GM21723 (cell line): ENCODE results near the gene ITPRIP.

ENCODE experiments used
- ATAC-seq: cut with Tn5 transposase; IDR thresholded peaks from one replicate; pipeline ENCODE4 v1.9.1; 2021; ENCODE audit warnings: mild to moderate bottlenecking, moderate library complexity; ENCODE audit not compliant: unreplicated experiment

Gene ITPRIP

DNA sequence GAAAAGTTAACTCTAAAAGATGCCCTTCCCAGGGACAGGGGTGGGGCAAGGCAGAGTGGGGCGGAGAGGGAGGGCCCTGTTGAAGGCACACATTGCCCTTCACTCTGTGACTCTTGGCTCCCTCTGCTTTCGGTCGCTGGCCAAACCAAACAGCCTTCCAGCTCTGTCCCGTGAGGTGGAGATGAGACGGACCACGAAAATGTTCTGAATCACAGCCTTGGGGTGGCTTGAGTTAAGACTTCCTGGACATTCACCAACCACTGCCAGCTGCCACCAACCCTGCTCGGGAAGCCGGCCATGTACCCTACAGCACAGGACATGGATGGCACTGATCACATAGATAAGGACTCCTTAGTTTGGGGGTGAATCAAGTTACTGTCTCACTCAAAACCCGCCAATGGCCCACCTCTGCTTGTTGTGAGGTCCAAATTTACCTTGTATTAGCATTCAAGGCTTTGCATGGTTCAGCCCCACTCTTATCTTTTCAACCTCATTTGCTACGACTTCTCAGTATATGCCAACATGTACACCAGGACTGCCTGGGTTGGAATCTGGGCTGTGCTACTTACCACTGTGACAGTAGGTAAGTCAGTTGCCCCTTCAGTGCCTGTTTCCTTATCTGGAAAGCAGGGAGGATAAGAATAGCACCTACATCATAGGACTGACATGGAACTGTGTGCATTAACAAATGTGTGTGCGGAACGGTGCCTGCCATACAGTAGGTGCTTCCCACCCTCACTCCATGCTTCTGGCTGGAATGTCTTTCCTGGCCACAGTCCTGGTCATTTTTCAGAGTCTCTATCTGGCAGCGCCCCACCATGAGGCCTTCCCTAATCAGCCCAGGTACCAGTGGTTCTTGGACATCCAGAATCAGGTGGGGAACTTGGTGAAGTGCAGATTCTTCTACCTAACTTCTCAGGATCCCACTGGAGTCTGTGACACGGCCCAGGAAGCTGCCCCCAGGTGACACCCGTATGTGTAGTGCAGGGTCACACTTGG lies 28.0 kb downstream of the ITPRIP start:
- no peak for ATAC-seq

DNA sequence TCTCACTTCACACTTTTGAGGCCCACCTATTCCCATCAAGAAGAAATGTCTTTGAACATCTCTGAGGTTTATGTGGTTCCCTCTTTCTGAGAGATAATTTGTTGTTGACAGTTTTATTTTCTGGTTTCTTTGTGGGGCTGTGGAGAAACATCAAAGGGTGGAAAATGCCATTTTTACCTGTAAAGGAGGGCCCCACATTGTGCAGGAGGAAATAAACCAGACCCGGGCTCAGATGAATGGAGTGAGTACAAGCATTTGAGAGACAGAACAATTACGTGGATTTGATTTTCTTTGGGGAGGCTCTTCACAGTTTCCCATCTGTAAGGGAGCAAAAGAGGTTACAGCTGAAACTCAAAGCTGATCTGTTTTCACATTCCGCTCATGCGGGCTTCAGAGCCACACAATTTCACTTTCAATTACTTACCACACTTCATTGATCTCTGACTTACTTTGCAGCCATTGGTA lies 29.8 kb downstream of the ITPRIP start:
- ATAC-seq, result peak; percentile 82

DNA sequence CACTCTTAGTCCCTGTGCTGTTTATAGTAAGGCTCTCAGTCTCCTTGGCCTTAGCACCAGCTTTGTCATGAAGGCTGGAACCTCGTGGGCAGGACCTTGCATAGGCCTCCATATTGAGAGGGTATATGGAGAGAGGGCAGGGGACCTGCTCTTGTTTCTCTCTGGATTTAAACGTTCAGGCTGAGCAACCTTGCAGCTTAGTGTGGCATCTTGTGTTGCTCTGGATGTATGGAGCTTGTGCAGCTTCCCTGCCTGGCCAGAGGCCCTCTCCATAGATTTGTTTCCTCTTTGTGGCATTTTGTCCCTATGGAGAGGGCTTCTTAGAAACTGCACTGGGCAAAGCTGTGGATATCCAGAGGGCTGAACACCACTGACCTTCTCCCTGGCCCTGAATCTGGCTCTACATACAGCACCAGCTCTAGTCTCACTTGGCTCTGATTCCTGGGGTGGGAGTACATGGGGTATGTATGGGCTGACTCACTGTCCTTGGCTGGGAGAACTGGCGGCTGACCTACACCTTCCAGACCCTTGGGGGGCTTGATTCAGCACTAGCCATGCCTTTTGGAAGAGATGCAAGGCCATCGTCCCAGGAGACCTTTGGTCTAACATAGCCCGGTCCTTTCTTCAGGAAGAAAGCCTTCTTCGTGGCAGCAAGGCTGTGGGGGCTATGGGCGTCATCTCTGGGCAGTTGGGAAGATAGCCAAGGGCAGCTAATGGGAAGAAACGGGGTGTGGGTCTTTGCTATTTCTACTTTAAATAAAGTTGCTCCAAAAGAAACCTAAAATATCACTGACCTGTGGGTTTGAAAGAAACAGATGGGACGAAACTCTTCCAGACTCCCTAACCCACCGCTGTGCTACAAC lies 30.5 kb downstream of the ITPRIP start:
- ATAC-seq, result no peak

DNA sequence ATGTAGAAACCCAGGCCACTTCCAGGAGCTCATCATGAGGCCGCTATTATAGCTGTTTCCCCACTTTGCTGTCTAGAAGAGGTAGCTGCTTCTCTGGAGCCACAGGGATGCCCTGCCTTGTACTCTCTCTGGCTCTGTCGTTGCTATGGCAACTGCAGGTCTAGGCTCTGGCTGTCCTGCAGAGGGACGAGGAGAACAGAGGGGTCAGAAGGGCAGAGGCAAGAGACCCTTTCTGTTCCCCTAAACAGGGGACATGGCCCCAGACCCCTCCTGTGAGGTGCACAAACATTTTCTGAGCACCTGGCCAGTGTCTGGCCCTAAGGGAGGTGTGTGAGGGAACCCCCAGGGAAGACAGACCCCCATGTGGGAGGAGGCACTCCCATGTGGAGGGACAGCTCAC lies 31.4 kb downstream of the ITPRIP start:
- ATAC-seq, result no peak

DNA sequence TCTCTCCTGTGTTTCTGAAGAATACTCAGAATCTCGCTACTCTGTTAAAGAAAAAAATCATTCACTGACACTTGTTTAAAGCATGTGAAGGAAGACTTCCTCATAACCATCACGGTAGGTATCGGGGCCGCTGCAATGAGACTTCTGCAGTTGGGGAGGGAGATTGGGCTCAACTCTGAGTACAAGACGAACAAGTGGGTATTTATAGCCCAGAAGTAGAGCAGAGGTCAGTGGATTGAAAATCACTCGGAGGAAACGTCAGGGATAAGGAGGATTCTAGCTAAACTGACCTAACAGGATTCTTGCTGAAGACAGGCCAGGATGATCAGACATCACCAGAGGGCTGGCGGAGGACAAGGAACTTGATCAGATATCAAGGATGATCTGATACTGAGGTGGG lies 33.3 kb downstream of the ITPRIP start:
- ATAC-seq, result no peak

DNA sequence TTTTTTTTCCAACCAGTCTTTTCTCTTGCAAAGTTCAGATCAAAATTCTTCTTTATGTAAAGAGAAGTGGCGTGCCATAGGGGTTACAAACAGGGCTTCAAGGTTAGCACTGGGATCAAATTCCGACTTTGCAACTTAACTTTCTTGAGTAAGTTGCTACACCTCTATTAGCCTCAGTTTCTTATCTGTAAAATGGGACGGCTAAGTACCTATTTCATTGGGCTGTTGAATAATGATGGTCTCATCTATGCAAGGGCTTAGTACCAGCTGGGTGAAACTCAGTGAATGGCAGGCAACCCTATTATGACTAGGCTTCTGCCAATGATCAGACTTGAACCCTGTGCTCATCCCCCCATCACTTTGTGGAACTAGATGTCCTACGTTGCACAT lies 33.9 kb downstream of the ITPRIP start:
- no peak for ATAC-seq

DNA sequence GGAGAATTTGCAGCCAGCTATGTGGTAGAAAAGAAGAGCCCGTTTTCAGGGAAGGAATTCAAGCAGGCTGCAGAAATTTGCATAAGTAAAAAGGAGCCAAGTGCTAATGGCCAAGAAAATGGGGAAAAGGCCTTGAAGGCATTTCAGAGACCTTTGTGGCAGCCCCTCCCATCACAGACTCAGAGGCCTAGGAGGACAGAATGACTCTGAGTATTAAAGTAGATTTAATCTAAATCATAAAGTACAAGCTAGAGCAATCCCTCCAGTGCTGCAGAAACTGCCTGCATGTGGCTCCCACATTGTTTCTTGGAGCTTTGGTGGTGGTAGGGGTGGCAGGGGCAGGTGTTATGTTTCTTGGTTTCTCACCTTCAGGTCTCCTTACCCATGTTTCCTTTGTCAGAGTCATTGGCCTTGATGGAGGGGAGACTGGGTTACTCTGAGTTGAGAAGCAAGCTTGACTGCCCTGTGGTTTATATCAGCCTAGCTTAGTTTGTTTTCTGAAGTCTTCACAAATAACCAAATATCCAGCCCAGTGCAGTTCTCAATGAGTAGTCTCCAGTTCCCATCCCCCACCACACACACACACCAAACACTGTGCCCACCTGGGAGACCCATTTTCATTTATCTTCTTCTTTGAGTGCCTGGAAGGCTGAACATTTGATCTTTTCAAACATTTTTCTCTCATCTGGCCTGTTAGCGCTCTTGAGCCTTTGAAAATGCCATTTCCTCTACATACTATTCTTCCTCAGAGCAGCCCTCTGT lies 34.5 kb downstream of the ITPRIP start:
- ATAC-seq, result no peak

DNA sequence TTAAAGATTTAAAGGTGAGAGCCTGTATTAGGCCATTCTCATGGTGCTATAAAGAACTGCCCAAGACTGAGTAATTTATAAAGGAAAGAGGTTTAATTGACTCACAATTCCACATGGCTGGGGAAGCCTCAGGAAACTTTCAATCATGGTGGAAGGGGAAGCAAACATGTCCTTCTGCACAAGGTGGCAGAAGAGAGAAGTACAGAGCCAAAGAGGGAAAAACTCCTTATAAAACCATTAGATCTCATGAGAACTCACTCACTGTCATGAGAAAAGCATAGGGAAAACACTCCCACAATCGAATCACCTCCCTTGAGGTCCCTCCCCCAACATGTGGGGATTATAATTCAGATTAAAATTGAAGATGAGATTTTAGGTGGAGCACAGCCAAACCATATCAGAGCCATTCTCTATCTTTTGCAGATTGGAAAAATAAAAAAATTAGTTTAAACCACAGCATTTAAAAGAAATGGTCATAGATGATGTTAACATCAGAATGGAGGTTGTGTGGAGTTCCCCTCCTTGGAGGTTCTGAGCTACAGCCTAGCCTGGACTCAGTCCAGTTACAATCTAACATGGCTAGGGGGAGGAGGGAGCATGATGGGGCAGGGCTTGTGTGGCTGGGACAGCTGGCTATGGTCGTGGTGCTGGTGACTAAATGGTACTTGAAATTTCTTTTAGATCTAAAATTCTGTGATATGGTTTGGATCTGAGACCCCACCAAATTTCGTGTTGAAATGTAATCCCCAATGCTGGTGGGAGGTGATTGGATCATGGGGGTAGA lies 36.2 kb downstream of the ITPRIP start:
- no peak for ATAC-seq

DNA sequence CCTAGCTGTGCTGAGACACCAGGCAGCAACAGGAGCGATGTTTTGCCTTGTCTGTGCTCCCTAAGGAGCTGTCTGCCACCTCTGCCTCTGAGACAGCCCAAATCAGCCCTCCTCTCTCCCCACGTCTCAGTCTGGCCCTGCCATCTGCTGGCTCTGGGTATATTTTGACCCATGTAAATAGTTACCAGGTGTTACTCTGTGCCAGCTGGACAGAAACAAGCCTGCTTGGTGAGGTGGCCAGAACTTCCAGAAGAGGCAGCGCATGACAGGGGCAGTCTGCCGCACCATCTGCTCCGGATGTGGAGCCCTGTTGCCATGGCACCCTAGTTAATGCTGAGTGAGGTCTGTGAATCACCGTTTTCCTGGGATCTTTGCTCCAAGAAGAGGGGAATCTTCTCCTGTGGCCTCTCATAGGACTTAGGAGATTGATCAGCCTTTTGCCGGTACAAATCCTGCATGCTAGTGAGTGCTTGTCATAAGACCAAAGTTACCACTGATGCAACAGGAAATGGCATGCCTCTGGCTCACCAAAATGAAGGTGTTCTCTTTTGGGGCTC lies 37.5 kb downstream of the ITPRIP start:
- ATAC-seq, result no peak

DNA sequence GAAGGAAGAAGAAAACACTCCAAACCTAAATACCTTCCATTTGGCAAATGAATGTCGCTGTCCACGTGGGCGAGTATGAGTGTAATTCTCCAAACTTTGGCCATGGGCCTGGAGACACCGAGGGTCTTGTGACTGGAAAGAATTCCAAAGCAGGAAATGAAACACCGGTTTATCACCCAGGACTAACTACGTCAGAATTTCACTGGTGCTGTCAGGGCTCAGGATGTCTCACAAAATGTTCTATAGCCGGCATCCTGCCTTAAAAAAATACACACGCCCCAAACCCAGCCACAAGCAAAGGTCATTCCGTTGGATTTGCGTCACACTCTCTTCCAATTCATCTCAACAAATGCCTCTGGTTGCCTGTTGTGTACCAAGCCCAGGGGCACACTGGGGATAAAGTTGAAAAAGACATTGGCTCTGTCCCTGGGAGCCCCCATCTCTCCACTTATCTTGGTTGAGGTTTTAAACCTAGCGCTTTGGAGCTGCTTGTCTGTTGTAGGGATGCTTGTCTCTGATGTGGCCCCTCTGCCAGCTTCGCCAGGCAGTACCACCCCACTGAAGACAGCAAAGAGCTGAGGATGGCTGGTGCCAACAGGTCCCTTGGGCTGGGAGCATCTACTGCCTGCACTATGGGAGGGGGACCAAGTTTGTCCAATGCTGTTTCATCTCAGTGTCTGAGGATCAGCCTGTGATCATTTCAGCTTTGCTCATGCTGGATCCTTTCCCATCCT lies 38.1 kb downstream of the ITPRIP start:
- ATAC-seq, result no peak

DNA sequence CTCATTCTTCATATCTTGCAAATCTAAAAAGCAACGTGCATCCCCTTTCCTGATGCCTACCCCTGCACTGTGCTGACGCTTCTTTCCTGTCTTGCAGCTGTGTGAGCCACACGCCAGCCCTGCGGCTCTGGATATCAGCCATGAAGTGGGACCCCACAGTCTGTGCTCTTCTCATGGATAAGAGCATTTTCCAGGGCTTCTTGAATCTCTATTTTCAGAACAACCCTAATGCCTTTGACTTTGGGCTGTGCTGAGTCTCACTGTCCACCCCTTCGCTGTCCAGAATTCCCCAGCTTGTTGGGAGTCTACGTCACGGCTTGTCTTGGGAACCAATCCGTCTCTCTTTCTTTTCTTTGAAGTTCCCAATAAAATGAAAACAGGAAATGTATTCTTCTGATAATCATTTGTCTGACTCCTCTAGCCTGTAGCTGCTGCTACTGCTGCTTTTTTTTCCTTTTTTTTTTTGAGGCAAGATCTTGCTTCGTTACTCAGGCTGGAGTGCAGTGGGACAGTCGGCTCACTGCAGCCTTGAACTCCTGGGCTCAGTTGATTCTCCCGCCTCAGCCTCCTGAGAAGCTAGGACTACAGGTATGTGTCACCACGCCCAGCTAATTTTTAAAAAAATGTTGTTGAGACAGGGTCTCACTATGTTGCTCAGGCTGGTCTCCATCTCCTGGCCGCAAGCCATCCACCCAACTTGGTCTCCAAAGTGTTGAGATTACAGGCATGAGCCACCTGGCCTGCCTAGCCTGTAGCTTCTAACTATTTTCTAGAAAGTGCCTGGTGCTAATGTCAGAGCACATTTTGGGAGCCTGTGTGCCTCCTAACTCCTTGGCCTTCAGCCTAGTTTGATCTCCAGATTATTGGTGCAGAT lies 39.0 kb downstream of the ITPRIP start:
- ATAC-seq, result no peak

DNA sequence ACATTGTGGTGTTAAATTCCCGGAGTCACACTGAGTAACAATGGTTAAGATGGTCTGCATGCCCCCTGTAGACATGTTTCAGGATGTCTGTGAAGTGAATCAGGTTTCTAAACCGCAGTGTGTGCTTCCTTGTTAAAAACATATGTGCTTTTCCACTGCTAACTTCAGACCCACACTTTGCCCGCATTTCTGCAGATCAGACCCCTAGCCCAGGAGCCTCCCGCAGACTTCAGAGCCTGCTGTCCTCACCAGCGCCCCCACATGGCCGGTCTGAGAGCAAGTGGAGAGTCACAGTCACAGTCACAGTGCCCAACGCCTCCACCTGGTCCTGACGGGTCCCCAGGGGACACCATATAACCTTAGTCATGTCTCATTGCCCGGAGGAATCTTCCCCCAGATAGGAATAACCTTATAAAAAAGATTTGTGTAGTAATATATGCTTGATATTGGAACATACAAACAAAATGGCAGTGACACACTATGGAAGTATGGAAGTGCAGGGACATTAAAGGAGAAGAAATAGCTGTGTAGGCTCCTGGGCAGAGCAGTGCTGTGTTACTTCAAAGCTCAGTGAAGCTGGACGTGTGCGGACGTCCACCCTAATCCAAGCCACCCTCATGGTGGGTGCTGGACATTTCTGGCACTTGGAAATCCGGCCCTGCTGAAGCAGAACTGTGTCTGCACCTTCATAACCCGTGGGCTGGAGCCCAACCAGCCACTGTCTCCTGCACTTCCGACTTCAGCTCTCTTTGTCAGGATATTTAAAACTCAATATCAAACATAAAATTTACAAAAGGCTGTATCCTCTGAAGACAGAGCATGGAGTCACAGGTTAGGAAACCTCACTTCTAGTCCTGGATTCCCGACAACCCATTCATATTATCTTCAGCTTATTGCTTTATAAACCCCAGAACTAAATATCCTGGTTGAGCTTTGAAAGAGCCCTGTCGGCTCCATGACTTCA lies 40.3 kb downstream of the ITPRIP start:
- no peak for ATAC-seq

DNA sequence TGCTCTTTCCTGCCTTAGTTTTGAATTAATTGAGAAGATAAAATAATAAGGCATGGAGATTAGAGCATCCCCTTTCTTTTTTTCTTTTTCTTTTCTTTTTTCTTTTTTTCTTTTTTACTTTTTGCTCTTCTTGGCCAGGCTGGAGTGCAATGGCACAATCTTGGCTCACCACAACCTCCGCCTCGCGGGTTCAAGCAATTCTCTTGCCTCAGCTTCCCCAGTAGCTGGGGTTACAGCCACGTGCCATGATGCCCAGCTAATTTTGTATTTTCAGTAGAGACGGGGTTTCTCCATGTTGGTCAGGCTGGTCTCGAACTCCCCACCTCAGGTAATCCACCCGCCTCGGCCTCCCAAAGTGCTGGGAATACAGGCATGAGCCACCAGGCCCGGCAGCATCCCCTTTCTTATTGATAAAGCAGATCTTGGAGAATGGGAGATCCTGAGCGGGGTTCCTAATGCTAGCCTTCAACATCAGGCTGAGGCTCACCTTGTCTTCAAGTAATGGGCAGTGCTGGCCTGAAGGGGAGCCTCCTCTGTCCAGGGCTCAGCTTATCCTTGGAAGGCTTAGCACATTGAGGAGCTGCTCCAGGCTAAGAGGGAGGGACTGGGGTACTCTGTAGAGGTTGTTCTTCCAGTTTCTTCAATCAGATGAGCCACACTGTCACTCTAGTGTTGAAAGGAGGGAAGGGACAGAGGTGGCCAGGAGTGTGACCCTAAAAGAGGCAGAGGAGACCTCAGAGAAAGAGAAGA lies 41.4 kb downstream of the ITPRIP start:
- ATAC-seq, result no peak

DNA sequence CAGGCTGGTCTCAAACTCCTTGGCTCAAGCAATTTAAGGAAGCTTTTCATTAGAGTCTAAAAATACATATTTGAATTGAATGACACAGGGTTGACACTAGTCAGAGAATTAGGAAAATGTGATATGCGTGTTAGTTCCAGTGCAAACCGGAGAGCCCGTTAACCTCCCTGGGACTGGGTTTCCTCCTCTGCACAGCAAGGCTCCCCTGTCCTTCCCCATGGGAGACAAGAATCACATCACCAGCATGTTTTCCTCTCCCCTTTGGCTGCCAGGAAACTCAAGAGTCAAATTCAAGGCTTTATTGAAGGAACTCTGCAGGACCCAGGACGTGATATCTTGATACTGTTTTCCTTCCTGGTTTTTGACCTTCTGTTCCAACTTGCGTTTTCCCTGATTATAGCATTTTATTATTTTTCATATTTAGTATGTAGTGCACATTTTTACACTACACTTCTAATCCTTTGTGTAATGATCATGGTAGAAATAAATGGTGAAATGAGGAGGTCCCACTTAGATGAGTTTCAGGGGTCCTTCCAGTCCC lies 44.4 kb downstream of the ITPRIP start:
- no peak for ATAC-seq

DNA sequence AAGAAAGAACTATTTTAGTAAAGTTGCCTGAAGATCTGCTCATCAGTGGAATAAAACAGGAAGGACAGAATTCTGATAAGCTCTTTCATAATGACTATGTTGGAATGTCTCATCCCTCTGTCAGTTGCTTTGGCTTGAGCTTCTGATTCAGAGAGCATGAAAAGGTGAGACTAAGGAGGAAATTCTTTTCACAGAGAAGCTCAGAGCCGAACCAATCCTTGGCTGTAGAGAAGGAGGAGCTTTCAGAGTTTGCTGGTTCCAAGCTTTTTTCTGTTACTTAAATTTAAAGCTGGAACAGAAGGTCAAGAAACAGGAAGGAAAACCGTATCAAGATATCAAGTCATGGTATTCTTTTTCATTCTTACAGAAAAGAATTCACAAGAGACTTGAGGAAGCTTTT lies 45.3 kb downstream of the ITPRIP start:
- ATAC-seq, result no peak

DNA sequence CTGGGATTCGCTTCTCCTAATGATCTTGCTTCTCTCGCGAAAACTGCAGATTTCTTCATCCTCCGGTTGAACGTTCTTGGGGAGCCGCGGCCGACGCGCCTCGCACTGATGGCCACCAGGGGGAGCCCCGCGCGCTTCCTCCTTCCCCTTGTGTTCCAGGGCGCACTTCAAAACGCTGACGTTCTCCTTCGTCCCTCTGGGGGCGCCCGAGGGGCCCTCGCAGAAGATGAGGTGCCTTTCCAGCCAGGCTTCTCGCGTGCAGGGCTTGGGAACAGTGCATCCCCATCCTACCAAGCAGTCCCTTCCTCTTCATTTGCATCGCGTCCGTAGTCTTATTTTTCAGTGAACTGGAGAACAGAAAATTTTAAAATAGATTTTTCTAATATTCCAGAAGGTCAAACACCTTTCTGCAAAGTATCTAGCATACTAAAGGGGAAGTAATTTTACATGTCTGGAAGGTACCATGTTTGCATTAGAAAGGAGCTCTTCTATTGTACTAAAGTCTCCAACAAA lies 46.8 kb downstream of the ITPRIP start:
- ATAC-seq, result peak; percentile 99
